ENCODE data around the gene NPM3.

DNA sequence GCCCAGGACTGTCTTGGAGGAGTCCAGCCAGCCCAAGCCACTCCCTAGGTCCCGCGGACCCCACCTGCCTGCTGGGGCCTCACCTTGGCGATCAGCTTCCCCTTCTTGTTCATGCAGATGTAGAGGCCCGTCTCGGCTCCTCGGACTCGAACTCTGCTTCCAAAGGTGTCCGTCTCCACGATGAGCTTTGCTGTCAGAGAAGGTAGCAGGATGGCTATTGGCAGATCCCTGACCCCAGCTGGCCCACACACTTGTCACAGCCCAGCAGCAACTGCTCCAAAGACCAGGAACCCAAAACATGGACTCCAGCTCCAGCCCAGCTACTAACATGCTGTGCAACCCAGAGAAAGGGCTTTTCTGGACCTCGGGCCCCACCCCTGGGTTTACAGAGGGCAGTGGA lies 11.9 kb downstream of the NPM3 start:
- TF ChIP-seq, protein P1, sequence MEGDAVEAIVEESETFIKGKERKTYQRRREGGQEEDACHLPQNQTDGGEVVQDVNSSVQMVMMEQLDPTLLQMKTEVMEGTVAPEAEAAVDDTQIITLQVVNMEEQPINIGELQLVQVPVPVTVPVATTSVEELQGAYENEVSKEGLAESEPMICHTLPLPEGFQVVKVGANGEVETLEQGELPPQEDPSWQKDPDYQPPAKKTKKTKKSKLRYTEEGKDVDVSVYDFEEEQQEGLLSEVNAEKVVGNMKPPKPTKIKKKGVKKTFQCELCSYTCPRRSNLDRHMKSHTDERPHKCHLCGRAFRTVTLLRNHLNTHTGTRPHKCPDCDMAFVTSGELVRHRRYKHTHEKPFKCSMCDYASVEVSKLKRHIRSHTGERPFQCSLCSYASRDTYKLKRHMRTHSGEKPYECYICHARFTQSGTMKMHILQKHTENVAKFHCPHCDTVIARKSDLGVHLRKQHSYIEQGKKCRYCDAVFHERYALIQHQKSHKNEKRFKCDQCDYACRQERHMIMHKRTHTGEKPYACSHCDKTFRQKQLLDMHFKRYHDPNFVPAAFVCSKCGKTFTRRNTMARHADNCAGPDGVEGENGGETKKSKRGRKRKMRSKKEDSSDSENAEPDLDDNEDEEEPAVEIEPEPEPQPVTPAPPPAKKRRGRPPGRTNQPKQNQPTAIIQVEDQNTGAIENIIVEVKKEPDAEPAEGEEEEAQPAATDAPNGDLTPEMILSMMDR (IDR thresholded peaks at IDR 0.05; ENCODE audit: control extremely low read depth in 1 of 3, insufficient read depth in 1 of 3, low read depth in 1 of 3, low read length in 3 of 3): no peak
- TF ChIP-seq RFX5 (IDR thresholded peaks at IDR 0.05; ENCODE audit: borderline replicate concordance, low read depth, low read length) (no peak), CEBPB (IDR thresholded peaks at IDR 0.05; ENCODE audit: low read depth, low read length) (no peak), EZH2 (IDR thresholded peaks at IDR 0.05; ENCODE audit: low read depth, low read length, severe bottlenecking) (no peak), RNF2 (IDR thresholded peaks at IDR 0.05; ENCODE audit: borderline replicate concordance, low read depth, low read length, missing control alignments, poor library complexity, severe bottlenecking) (no peak), POLR2AphosphoS5 (IDR thresholded peaks at IDR 0.05; ENCODE audit: low read depth, low read length) (no peak), YY1 (IDR thresholded peaks at IDR 0.05; ENCODE audit: low read depth, low read length) (no peak), TBP (IDR thresholded peaks at IDR 0.05; ENCODE audit: low read depth, low read length) (no peak), RAD21 (IDR thresholded peaks at IDR 0.05 in 1 of 2, conservative IDR thresholded peaks at IDR 0.05 in 1 of 2; ENCODE audit: low read depth in 2 of 2, low read length in 2 of 2) (no peak), SP2 (IDR thresholded peaks at IDR 0.05; ENCODE audit: low read length) (no peak)
- TF ChIP-seq, protein P2, sequence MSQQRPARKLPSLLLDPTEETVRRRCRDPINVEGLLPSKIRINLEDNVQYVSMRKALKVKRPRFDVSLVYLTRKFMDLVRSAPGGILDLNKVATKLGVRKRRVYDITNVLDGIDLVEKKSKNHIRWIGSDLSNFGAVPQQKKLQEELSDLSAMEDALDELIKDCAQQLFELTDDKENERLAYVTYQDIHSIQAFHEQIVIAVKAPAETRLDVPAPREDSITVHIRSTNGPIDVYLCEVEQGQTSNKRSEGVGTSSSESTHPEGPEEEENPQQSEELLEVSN (IDR thresholded peaks at IDR 0.05): no peak

Data from H1 (cell line).